Measurements from ENCODE around the gene IL24. TPM values are rescaled to one million over a fixed set of nuclear protein-coding genes. Genes with fewer than 3 reads are reported as not detected.
"Not testable (repeated sequence)": the region's sequence is repeated elsewhere in the genome, so short reads cannot be mapped to it uniquely, and the experiment has no call there.

The IL24 gene
- not detected in 3 replicates for total RNA-seq

GRCh38 chr1:206897175-206897574 lies at the start of gene IL24:
Gene IL24, plus strand, starts transcription at chr1:206897443. Its CDS starts 390 bp downstream, at chr1:206897833.
- Mint-ChIP-seq H3K27ac (no peak within 1 kb of the TSS), H3K4me3 (no peak within 1 kb of the TSS), H3K27me3 (ENCODE audit: low read depth) (peaks cover 3% of the 10 kb centered on the region), H3K9me3 (no peaks in the 10 kb centered on the region), H3K36me3 (no peaks in the 10 kb centered on the region), H3K4me1 (peaks cover 11% of the 10 kb centered on the region)
- no peak for TF ChIP-seq CTCF (IDR thresholded peaks at IDR 0.05; ENCODE audit: unreplicated experiment)
- no peak for DNase-seq (ENCODE audit: low spot score in 2 of 2, unreplicated experiment in 2 of 2)

DNA sequence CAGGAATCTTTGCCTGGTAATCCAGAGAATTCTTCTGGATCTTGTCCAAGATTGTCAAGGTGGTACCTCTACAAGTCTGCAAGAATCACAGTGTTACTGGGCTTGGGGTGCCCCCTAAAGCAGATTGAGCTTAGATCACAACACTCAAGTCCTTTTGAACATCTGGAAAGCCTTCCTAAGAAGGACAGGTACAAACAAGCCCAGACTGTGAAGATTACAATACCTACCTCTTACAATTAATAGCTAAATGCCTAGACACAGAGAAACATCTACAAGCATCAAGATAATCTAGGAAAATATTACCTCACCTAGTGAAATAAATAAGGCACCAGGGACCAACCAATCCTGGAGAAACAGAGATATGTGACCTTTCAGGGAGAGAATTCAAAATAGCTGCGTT lies 49.3 kb upstream of the IL24 start:
- Mint-ChIP-seq H3K9me3 (peaks cover 36% of the 10 kb centered on the region), H3K27me3 (ENCODE audit: low read depth) (peaks cover 29% of the 10 kb centered on the region), H3K4me1 (no peaks in the 10 kb centered on the region), H3K4me3 (no peak overlapping the region), H3K36me3 (no peaks in the 10 kb centered on the region), H3K27ac (no peak overlapping the region)
- no peak for DNase-seq (ENCODE audit: low spot score in 2 of 2, unreplicated experiment in 2 of 2)
- no peak for TF ChIP-seq CTCF (IDR thresholded peaks at IDR 0.05; ENCODE audit: unreplicated experiment)

DNA sequence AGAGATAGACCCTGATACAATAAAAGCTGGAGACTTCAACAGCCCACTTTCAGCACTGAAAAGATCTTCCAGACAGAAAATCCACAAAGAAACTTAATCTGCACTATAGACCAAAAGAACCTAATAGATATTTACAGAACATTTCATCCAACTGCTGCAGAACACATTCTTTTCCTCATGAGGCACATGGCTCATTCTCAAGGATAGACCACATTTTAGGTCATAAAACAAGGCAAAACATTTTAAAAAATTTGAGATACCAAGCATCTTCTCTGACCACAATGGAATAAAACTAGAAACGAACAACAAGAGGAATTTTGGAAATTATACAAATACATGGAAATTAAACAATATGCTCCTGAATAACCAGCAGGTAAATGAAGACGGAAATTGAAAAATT lies 46.8 kb upstream of the IL24 start:
- H3K4me1 Mint-ChIP-seq = no peaks in the 10 kb centered on the region
- peaks cover 30% of the 10 kb centered on the region for H3K27me3 Mint-ChIP-seq (ENCODE audit: low read depth)
- H3K36me3 Mint-ChIP-seq = no peaks in the 10 kb centered on the region
- peaks cover 49% of the 10 kb centered on the region for H3K9me3 Mint-ChIP-seq
- no peak overlapping the region for H3K27ac Mint-ChIP-seq
- TF ChIP-seq CTCF (IDR thresholded peaks at IDR 0.05; ENCODE audit: unreplicated experiment) = no peak
- DNase-seq (ENCODE audit: low spot score in 2 of 2, unreplicated experiment in 2 of 2) = no peak
- no peak overlapping the region for H3K4me3 Mint-ChIP-seq

GRCh38 chr1:206851341-206852010 lies 45.8 kb upstream of the IL24 start:
- Mint-ChIP-seq H3K36me3 (no peaks in the 10 kb centered on the region), H3K27me3 (ENCODE audit: low read depth) (peaks cover 39% of the 10 kb centered on the region), H3K4me1 (no peaks in the 10 kb centered on the region), H3K9me3 (peaks cover 49% of the 10 kb centered on the region), H3K27ac (no peak overlapping the region), H3K4me3 (no peak overlapping the region)
- no peak for TF ChIP-seq CTCF (IDR thresholded peaks at IDR 0.05; ENCODE audit: unreplicated experiment)
- no peak for DNase-seq (ENCODE audit: low spot score in 2 of 2, unreplicated experiment in 2 of 2)

DNA sequence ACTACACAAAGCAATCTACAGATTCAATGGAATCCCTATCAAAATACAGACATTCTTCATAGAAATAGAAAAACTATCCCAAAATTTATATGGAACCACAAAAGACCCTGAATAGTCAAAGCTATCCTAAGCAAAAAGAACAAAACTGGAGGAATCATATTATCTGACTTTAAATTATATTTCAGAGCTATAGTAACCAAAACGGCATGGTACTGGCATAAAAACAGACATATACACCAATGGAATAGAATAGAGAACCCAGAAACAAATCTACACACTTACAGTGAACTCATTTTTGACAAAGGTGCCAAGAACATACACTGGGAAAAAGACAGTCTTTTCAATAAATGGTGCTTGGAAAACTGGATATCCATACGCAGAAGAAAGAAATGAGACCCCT lies 44.6 kb upstream of the IL24 start:
- not testable (repeated sequence) for DNase-seq (ENCODE audit: low spot score in 2 of 2, unreplicated experiment in 2 of 2); H3K36me3 Mint-ChIP-seq; H3K4me3 Mint-ChIP-seq; H3K27ac Mint-ChIP-seq; H3K4me1 Mint-ChIP-seq
- Mint-ChIP-seq H3K27me3 (ENCODE audit: low read depth) (peaks cover 48% of the 10 kb centered on the region), H3K9me3 (peaks cover 49% of the 10 kb centered on the region)

- not testable (repeated sequence) for H3K4me1 Mint-ChIP-seq; H3K4me3 Mint-ChIP-seq; H3K36me3 Mint-ChIP-seq; H3K27ac Mint-ChIP-seq; DNase-seq (ENCODE audit: low spot score in 2 of 2, unreplicated experiment in 2 of 2)
- H3K27me3 Mint-ChIP-seq (ENCODE audit: low read depth) = peaks cover 50% of the 10 kb centered on the region
- peaks cover 46% of the 10 kb centered on the region for H3K9me3 Mint-ChIP-seq
These were observed 43.5 kb upstream of the IL24 start for GRCh38 chr1:206853696-206854095.

All from mesothelial cell of epicardium (in vitro differentiated cells).